Keratinocyte (primary cell): ENCODE results near the gene NINJ2.

Experiments
- CTCF ChIP-seq, 3 experiments: IDR thresholded peaks in 1 of 3; conservative IDR thresholded peaks in 1 of 3; optimal IDR thresholded peaks in 1 of 3; 2 replicates in 2 of 3; 3 replicates in 1 of 3; pipeline versions ENCODE3 to v1.5.1; 2011; ENCODE audit warnings: low read length in 3 of 3, mild to moderate bottlenecking in 3 of 3, moderate library complexity in 2 of 3, control low read depth in 1 of 3, inconsistent platforms in 1 of 3; ENCODE audit not compliant: insufficient read depth in 2 of 3; ENCODE audit errors: extremely low read depth in 1 of 3
- EZH2 ChIP-seq: IDR thresholded peaks from one replicate; pipeline ENCODE4 v1.6.1; 2012; ENCODE audit warnings: inconsistent platforms, mild to moderate bottlenecking, low read length, moderate library complexity

GRCh38 chr12:608921-609320 is 54.3 kb downstream of the NINJ2 start:
- no peak for TF ChIP-seq CTCF (optimal IDR thresholded peaks at IDR 0.05 in 1 of 3, IDR thresholded peaks at IDR 0.05 in 1 of 3, conservative IDR thresholded peaks at IDR 0.05 in 1 of 3; ENCODE audit: extremely low read depth in 1 of 3, insufficient read depth in 2 of 3, low read length in 3 of 3)
- no peak for TF ChIP-seq EZH2
